GM23248 (cell line): ENCODE measurements around the gene TMEM80. TPM values are rescaled to one million over a fixed set of nuclear protein-coding genes. Genes with fewer than 3 reads are reported as not detected.

ENCODE experiments used
- DNase-seq: peaks from one replicate; pipeline ENCODE4 v3.0.0-alpha.2; 2015
- H2AFZ ChIP-seq: fragments of 200-600 bp; sonication (generic); 2 replicates; pipeline ENCODE4 v1.6.1; 2016; ENCODE audit warnings: antibody characterized with exemption
- H3F3A ChIP-seq: fragments of 200-600 bp; sonication (generic); 2 replicates; pipeline ENCODE4 v1.6.1; 2016; ENCODE audit warnings: mild to moderate bottlenecking, antibody characterized with exemption, mixed run types; ENCODE audit not compliant: insufficient read depth
- H3K27ac ChIP-seq: fragments of 200-600 bp; sonication (generic); 2 replicates; pipeline ENCODE4 v1.5.1; 2016; ENCODE audit warnings: mild to moderate bottlenecking
- H3K27me3 ChIP-seq: fragments of 200-600 bp; sonication (generic); replicated peaks from 2 replicates; pipeline ENCODE4 v1.6.1; 2016; ENCODE audit warnings: mild to moderate bottlenecking; ENCODE audit not compliant: insufficient read depth
- H3K36me3 ChIP-seq: fragments of 200-600 bp; sonication (generic); 2 replicates; pipeline ENCODE4 v1.6.1; 2016; ENCODE audit warnings: low read depth, mild to moderate bottlenecking
- H3K4me1 ChIP-seq: fragments of 200-600 bp; sonication (generic); 2 replicates; pipeline ENCODE4 v1.6.1; 2016; ENCODE audit warnings: mild to moderate bottlenecking; ENCODE audit not compliant: insufficient read depth
- H3K4me2 ChIP-seq: fragments of 200-600 bp; sonication (generic); one replicate; pipeline ENCODE4 v1.6.1; 2016; ENCODE audit warnings: mild to moderate bottlenecking; ENCODE audit not compliant: unreplicated experiment
- H3K4me3 ChIP-seq: fragments of 200-600 bp; sonication (generic); 2 replicates; pipeline ENCODE4 v1.5.1; 2016; ENCODE audit warnings: mild to moderate bottlenecking
- H3K79me2 ChIP-seq: fragments of 200-600 bp; sonication (generic); 2 replicates; pipeline ENCODE4 v1.6.1; 2016; ENCODE audit warnings: mild to moderate bottlenecking; ENCODE audit not compliant: insufficient read depth
- H3K9ac ChIP-seq: fragments of 200-600 bp; sonication (generic); 2 replicates; pipeline ENCODE4 v1.6.1; 2016; ENCODE audit warnings: mild to moderate bottlenecking
- H3K9me2 ChIP-seq: fragments of 200-600 bp; sonication (generic); 2 replicates; pipeline ENCODE4 v1.6.1; 2016; ENCODE audit warnings: mixed run types, mild to moderate bottlenecking, moderate library complexity; ENCODE audit not compliant: insufficient read depth
- H3K9me3 ChIP-seq: fragments of 200-600 bp; sonication (generic); one replicate; pipeline ENCODE4 v1.6.1; 2017; ENCODE audit warnings: low read depth
- H4K20me1 ChIP-seq: fragments of 200-600 bp; sonication (generic); 2 replicates; pipeline ENCODE4 v1.6.0; 2016; ENCODE audit not compliant: insufficient read depth
- EZH2 ChIP-seq: fragments of 200-600 bp; sonication (generic); IDR thresholded peaks from 2 replicates; pipeline ENCODE4 v1.6.1; 2018; ENCODE audit warnings: antibody characterized with exemption, mild to moderate bottlenecking; ENCODE audit not compliant: insufficient read depth, poor library complexity, severe bottlenecking
- EZH2phosphoT487 ChIP-seq: fragments of 200-600 bp; sonication (generic); IDR thresholded peaks from 2 replicates; pipeline ENCODE4 v1.6.1; 2018; ENCODE audit warnings: antibody characterized with exemption, moderate library complexity, mild to moderate bottlenecking, low read depth; ENCODE audit not compliant: insufficient read depth
- WGBS, 2 experiments: methylation state at CpG; one replicate each; pipeline ENCODE4 v1.1.6; 2015 to 2017; ENCODE audit warnings: low lambda C conversion rate in 2 of 2, low coverage in 1 of 2; ENCODE audit errors: missing lambda C conversion rate in 2 of 2; 5-methylcytosine and 5-hydroxymethylcytosine counted together
- in situ Hi-C: fragments of 300-500 bp; cut with MboI; formaldehyde crosslinking; loops from 2 replicates; pipeline ENCODE4 v1.15.0; 2020
- polyA plus RNA-seq: library from polyadenylated mRNA; unstranded; fragments of >200 nt; fragmentation: Nextera tagmentation; extraction: Ambion mirVana; gene quantifications from 2 replicates; pipeline ENCODE4 v1.2.1, GENCODE V29; 2016
- total RNA-seq: library from RNA; depleted of rRNA; stranded (reverse); fragments of >200 nt; shearing (Covaris generic); gene quantifications from 2 replicates; pipeline ENCODE4 v1.2.3, GENCODE V29; 2014

The TMEM80 gene
- total and polyA plus RNA-seq, 2 experiments from 2014 or later = 27.0 to 50.1 TPM

DNA sequence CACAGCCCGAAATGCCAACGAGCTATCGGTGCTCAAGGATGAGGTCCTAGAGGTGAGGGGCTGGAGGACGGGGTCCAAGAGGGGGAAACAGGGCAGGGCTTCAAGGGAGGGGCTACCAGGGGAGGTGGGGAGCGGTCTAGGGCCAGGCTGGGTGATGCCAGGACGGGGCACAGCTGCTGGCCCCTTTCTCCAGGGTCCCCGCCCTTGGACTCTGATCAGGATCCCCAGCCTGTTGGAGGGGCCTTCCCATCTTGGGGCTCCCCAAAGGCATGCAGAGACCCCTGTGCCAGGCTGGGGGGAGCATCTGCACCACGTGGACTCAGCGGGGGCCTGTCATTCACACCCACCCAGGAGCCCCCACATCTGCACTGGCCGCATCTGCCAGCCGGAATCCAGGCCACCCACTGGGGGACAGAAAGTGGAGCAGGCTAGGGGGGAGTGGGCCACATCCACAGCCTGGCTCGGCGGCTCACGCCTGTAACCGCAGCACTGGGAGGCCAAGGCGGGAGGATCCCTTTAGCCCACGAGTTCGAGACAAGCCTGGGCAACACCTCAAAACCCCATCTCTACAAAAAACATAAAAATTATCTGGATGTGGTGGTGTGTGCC lies 29.3 kb downstream of the TMEM80 start:
- TF ChIP-seq EZH2 (no peak), EZH2phosphoT487 (no peak)
- Histone ChIP-seq H3F3A (peaks cover 5% of the 10 kb centered on the region; the same call in 1 of the 2 replicates), H3K27me3 (no peaks in the 10 kb centered on the region), H3K9me2 (no peaks in the 10 kb centered on the region), H3K27ac (no peak overlapping the region), H3K4me3 (no peak overlapping the region), H2AFZ (no peak overlapping the region), H3K79me2 (no peaks in the 10 kb centered on the region), H3K4me1 (peaks cover 18% of the 10 kb centered on the region), H3K9me3 (no peaks in the 10 kb centered on the region), H4K20me1 (no peaks in the 10 kb centered on the region), H3K9ac (no peak overlapping the region), H3K36me3 (no peaks in the 10 kb centered on the region), H3K4me2 (no peak overlapping the region)
- no peak for DNase-seq
- in situ Hi-C loops = no loop called here
- WGBS, 2 experiments = 86 to 89% methylated on average over 17 to 18 of the region's 18 CpGs

DNA sequence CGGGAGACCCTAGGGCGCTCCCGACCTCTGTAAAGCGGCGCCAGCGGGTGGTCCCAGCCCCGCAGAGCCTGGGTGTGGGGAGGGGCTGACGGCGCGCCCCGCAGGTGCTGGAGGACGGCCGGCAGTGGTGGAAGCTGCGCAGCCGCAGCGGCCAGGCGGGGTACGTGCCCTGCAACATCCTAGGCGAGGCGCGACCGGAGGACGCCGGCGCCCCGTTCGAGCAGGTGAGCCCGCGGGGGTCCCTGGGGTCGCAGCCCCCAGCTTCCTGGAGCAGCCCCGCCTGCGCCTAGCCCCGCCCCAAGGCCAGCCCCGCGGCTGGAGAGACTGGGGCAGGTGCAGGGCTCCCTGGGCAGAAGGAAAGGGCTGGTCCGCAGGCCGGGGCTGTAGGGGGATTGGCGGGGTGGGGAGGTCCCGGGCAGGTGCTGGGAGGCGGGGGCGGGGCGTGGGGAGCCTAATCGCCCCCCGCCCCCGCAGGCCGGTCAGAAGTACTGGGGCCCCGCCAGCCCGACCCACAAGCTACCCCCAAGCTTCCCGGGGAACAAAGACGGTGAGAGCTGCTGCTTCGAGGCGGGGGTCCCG lies 30.1 kb downstream of the TMEM80 start:
- DNase-seq = no peak
- in situ Hi-C loops = no loop called here
- TF ChIP-seq EZH2phosphoT487 = no peak
- no peak for TF ChIP-seq EZH2
- H3K27me3 ChIP-seq = no peaks in the 10 kb centered on the region
- H3K9ac ChIP-seq = no peak overlapping the region; the same call in 1 of the 2 replicates
- H3F3A ChIP-seq = peaks cover 5% of the 10 kb centered on the region; the same call in 1 of the 2 replicates
- H3K9me3 ChIP-seq = no peaks in the 10 kb centered on the region
- H3K4me3 ChIP-seq = no peak overlapping the region
- WGBS, 2 experiments = 16 to 22% methylated on average over 19 to 52 of the region's 53 CpGs
- H3K4me2 ChIP-seq = no peak overlapping the region
- H3K4me1 ChIP-seq = peaks cover 18% of the 10 kb centered on the region
- no peaks in the 10 kb centered on the region for H3K79me2 ChIP-seq
- H2AFZ ChIP-seq = no peak overlapping the region
- no peak overlapping the region for H3K27ac ChIP-seq
- no peaks in the 10 kb centered on the region for H3K9me2 ChIP-seq
- no peaks in the 10 kb centered on the region for H4K20me1 ChIP-seq
- H3K36me3 ChIP-seq = no peaks in the 10 kb centered on the region

DNA sequence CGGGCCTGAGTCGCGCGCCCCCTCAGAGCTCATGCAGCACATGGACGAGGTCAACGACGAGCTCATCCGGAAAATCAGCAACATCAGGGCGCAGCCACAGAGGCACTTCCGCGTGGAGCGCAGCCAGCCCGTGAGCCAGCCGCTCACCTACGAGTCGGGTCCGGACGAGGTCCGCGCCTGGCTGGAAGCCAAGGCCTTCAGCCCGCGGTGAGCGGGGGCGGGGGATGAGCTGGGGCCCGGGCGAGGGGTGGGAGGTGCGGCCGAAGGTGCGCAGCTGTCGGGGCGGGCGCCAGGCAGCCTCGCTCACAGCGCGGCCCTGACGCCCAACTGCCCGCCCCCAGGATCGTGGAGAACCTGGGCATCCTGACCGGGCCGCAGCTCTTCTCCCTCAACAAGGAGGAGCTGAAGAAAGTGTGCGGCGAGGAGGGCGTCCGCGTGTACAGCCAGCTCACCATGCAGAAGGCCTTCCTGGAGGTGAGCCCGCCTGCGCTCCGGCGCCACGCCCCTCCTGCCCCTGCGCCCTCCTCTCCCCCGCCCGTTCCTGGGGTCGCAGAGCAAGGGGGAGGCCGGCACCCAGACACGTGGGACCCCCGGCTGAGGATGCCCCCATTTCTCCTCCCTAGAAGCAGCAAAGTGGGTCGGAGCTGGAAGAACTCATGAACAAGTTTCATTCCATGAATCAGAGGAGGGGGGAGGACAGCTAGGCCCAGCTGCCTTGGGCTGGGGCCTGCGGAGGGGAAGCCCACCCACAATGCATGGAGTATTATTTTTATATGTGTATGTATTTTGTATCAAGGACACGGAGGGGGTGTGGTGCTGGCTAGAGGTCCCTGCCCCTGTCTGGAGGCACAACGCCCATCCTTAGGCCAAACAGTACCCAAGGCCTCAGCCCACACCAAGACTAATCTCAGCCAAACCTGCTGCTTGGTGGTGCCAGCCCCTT lies 30.9 kb downstream of the TMEM80 start:
- no peak for TF ChIP-seq EZH2phosphoT487
- no peak for TF ChIP-seq EZH2
- Histone ChIP-seq H3K27ac (peak overlapping the region; percentile 84), H3K9me2 (no peaks in the 10 kb centered on the region), H3K4me3 (no peak overlapping the region), H3K27me3 (no peaks in the 10 kb centered on the region), H3K4me1 (peaks cover 18% of the 10 kb centered on the region), H3F3A (peaks cover 5% of the 10 kb centered on the region; the same call in 1 of the 2 replicates), H3K4me2 (no peak overlapping the region), H2AFZ (no peak overlapping the region), H3K79me2 (no peaks in the 10 kb centered on the region), H3K36me3 (no peaks in the 10 kb centered on the region), H4K20me1 (no peaks in the 10 kb centered on the region), H3K9ac (peak overlapping the region; percentile 68), H3K9me3 (no peaks in the 10 kb centered on the region)
- in situ Hi-C loops = no loop called here
- DNase-seq = peak; percentile 73
- WGBS, 2 experiments = 17 to 24% methylated on average over 42 to 61 of the region's 61 CpGs

DNA sequence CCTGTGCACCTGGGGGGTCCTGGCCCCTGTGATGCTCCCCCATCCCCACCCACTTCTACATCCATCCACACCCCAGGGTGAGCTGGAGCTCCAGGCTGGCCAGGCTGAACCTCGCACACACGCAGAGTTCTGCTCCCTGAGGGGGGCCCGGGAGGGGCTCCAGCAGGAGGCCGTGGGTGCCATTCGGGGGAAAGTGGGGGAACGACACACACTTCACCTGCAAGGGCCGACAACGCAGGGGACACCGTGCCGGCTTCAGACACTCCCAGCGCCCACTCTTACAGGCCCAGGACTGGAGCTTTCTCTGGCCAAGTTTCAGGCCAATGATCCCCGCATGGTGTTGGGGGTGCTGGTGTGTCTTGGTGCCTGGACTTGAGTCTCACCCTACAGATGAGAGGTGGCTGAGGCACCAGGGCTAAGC lies 31.7 kb downstream of the TMEM80 start:
- H2AFZ ChIP-seq = no peak overlapping the region
- H3K4me3 ChIP-seq = no peak overlapping the region
- DNase-seq = peak; percentile 29
- no peak overlapping the region for H3K4me2 ChIP-seq
- H3K36me3 ChIP-seq = no peaks in the 10 kb centered on the region
- in situ Hi-C loops = no loop called here
- peak overlapping the region; percentile 84 for H3K27ac ChIP-seq
- H3K27me3 ChIP-seq = no peaks in the 10 kb centered on the region
- WGBS, 2 experiments = 90 to 93% methylated on average over 12 of the region's 12 CpGs
- H3K79me2 ChIP-seq = no peaks in the 10 kb centered on the region
- H3K9me3 ChIP-seq = no peaks in the 10 kb centered on the region
- no peaks in the 10 kb centered on the region for H4K20me1 ChIP-seq
- TF ChIP-seq EZH2phosphoT487 = no peak
- no peak for TF ChIP-seq EZH2
- H3K9me2 ChIP-seq = no peaks in the 10 kb centered on the region
- peak overlapping the region; percentile 68 for H3K9ac ChIP-seq
- H3F3A ChIP-seq = peaks cover 5% of the 10 kb centered on the region; the same call in 1 of the 2 replicates
- H3K4me1 ChIP-seq = peaks cover 18% of the 10 kb centered on the region
